Posterior vena cava (tissue), 2 donors: ENCODE results near the gene TIMM23. TPM values are rescaled to one million over a fixed set of nuclear protein-coding genes. Genes with fewer than 3 reads are reported as not detected.

Experiments
- DNase-seq: peaks from one replicate; pipeline ENCODE4 v3.0.0-alpha.2; 2020; ENCODE audit warnings: low spot score
- intact Hi-C, 2 donors: fragments of 100-400 bp; cut with DNase I; formaldehyde crosslinking; loops; one replicate each; pipeline versions ENCODE4 v1.14.1 to v1.14.2; 2022 to 2023
- total RNA-seq, 2 donors: library from RNA; stranded (reverse); fragmentation: NEBNext Ultra II Directional; extraction: Animal tissue kit (Norgen Biotek cat#: 25700); gene quantifications; one replicate each; pipeline ENCODE4 v1.2.1, GENCODE V29; 2021
- donor health status: DM: yes; HTN: yes; CAD: no.
- donor health status: DM: yes; HTN: yes; CAD: no.

TIMM23 gene
- total RNA-seq, 2 donors from 2014 or later, result 36.8 to 37.7 TPM

DNA sequence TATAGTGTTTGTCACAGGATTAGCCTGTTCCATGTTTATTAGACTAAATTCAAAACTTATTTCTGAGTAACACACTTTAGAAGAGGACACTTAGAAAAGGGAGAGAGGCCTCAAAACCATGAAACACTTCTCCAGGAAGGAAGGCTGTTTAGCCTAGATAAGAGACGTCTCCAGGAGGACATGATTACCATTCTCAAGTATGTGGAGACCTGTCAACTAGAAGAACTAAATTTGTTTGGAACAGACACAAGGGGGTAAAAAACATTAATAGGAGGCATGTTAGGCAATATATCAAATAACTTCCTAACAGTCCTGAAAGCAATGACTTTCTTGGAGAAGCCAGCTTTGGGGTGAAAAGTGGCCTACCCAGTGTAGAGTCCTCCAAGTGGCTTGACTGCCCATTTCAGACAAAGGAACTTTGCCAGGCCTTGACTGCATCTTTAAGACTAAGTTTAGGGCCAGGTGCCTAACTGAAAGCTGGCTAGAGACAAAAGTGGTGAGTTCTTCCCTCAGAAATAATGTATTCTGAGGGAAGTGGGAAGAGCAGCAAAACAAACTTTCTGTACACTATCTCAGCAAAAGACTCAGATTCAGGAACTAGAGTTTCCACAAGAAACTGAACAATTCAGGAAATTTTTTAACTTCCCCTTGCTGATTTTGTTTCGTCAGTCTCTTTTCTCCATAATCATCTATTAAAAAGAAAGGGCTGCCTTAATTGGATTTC is 46.3 kb downstream of the TIMM23 start:
- DNase-seq, result no peak
- intact Hi-C loops, result no loop called here

DNA sequence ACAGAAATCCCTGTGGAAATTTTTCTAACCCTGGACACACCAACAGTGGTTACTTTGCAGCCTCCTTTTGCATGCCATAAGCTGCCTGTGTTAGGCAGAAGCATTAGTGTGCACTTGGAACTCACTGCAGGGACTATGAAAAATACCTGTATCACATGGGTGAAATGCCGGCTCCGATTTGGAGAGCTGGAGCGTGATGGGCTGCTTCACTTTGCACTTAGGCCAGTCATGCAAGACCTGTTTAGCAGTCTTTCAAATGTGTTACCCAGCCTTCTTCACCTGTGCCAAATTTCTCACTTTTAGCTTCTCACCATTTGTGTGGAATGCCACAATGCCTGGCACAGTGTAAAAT is 46.9 kb downstream of the TIMM23 start:
- intact Hi-C loops, result no loop called here
- DNase-seq, result no peak

DNA sequence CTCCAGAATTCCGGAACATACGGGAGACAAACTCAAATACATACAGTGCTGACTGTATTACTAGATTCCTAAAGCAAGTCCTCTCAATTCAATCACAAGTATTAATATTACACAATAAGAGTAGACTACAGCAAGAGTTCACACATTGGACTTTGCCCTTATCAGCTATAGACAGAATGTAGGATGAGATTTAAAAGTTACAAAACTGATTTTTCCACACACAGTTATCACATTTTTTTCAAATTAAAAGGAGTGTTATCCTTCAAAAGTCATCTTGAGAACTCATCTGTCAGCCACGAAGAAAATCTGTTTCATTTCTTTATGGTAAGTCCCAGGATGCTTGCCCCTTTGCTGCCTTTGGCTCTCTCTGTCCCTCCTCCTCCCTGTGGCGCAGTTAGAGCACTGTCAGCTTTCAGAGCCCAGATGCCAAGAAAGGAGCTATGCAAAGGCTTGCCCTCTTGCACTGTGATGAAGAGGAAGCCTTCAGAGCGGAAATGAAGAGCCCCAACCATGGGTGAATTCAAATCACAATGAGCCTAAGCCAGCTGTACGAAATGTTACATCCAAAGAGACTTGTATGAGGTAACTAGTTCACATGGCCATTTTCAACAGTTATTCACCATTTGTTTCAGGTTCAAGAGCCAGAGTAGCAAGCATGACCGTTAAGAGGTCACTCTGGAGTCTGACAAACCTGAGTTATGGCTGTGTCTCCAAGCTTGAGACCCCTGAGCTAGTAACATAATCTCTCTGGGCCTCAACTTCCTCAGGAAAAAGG is 47.5 kb downstream of the TIMM23 start:
- DNase-seq, result no peak
- intact Hi-C loops, result no loop called here

- DNase-seq, result no peak
- intact Hi-C loops, result no loop called here
These were observed 48.0 kb downstream of the TIMM23 start for GRCh38 chr10:46020344-46020657.

DNA sequence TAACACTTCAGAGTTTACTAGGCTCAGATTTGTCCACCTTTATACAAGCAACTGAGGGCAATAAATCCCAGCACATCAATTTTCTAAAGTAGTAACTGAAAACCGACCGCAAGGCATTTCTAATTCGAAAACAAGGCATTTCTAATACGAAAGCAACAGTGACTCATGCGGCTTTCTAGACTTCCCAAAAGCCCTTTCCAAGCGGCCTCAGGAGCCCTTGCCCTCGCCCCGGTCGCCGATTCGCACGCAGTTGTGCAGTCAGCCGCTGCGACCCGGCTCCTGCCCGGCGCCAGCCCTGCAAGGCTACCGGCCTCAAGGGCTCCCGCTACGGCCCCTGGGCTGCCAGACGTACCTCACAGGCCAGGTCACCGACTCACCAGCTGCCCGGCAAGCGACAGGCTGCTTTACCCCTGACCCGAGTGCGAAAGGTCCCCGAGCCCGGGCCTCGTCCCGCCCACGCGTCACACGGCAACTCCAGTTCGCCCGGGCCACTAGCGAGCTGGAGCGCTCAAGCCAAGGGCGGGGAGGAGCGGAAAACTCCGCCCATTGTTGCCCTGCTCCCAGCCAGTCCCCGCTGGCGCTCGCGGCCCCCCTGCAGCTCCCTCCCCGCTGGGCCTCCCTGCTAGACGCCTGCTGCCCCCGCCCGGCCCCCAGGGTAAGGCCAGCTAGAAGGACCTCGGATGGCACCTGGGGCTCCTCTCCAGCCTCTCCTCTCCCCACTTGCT is 50.9 kb downstream of the TIMM23 start:
- DNase-seq, result peak; percentile 97
- intact Hi-C loops, result no loop called here

GRCh38 chr10:46024948-46025347 is 52.7 kb downstream of the TIMM23 start:
- intact Hi-C loops, result no loop called here
- no peak for DNase-seq

DNA sequence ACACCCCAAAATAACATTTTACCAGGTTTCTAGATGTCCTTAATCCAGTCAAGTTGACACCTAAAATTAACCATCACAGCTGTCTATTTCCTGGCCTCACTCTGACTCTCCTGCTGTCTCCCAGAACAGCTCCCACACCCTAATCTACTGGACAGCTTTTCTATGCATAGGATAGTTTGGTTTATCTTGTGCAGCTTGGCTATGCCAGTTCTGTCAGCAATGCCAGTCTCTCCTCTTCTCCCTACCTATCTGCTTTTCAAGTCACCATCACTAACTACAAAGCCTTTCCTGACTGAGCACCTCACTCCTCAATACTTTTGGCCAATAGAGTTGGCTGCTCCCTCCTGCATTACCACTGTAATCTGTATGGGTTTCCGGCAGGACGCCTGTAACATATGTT is 53.1 kb downstream of the TIMM23 start:
- intact Hi-C loops, result no loop called here
- DNase-seq, result no peak

GRCh38 chr10:46026106-46026505 is 53.8 kb downstream of the TIMM23 start:
- no peak for DNase-seq
- intact Hi-C loops, result no loop called here

DNA sequence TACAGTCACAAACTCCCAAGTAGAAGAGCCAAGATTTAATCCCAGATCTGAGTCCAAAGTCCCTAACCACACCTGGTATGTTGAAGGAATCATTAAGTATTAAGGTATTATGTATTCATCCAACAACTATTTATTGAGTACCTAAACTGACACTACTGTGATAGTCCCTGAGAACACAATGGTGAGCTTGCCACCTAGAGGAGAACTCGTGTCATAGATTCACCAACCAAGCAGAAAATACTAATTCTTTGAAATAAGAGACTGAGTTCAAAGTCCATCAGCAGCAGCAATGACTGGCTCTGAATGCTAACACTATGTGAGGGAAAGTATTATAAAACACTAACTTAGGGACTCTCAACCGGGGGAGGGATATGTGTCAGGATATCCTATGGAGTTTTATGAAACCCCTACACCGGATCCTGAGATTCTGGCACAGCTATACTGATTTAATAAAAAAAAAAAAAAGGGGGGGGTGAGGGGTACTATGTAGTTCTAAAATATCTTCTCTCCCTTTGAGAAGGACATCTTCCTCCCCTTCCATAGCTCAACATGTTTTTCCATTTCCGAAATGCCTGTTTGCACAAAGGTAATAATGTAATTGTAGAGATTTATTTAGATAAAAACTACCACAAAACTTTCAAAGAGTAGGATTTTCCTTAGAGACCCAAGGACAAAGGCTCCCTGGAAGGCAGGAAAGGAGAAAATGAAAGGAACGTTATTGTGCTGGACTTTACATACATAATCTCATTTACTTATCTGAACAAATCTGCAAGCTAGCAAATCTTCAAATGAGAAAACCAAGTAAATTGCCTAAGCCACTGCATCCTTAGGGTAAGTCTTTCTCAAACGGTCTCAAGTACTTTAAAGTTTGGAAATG is 56.5 kb downstream of the TIMM23 start:
- intact Hi-C loops, result no loop called here
- no peak for DNase-seq

DNA sequence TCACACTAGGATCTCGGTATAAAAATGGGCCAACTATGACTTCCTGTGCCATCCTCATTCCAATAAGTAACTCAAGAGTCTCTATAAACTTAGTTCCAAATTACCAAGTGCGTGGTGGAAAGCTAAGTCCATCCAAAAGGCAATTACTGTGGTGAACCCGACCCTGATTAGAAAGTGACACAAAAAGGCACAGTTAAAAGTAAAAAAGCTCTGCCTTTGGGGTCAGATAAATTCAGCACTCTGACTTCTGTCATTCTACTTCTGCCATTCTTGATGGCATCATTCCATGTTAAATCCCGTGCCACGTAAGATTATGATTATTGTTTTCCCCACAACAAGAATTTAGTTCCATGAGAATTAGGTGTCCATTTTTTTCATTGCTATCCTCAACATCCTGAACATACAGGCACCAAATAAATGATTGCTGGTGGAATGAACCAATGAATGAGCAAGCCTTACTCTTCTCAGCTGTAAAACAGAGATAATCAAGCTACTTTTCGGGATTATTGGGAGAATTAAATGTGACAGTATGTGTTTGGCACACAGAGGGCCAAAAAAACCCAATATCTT is 57.3 kb downstream of the TIMM23 start:
- no peak for DNase-seq
- intact Hi-C loops, result no loop called here

DNA sequence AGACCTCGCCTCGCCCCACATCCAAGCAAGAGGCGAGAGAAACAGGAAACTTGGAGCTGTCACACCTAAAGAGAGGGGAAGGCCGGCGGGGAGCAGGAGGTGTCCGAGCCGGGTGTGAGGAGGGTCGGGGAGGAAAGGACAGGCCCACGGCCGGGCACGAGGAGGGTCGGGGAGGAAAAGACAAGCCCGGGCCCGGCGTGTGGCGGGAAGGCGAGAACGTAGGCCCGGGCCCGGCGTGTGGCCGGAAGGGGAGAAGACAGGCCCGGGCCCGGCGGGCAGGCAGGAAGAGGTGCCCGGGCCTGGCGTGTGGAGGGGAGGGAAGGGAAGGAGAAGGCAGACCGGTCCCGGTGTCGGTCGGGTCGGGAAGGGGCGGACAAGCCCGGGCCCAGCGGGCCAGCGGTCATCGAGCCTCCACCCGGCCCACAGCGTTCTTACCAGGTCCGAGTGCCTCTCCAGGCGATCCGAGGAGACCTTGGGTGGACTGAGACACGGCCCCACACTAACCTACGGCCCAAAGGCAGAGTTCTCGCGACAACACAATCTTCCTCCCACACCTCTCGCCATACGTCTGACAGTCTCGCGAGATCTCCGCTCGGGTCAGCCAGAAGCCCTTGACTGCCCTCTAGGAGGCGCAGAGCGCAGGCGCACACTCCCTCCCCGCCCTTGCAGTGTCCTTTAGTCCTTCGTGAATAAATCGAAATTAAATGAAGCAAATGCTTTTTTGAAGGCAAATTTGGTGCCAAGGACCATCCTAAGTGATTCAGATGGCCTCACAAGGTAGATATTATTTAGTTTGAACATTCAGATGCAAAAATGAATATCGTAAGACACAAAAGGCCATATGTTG is 58.0 kb downstream of the TIMM23 start, which contains the start of gene NCOA4:
NCOA4 (minus strand) TSS at position 533 of the 847 bp plus-strand sequence. CDS start 13,943 bp downstream, outside the sequence.
- DNase-seq, result peak; percentile 100
- intact Hi-C loops, result no loop called here

GRCh38 chr10:46031648-46032532 is 59.6 kb downstream of the TIMM23 start:
- no peak for DNase-seq
- intact Hi-C loops, result no loop called here

DNA sequence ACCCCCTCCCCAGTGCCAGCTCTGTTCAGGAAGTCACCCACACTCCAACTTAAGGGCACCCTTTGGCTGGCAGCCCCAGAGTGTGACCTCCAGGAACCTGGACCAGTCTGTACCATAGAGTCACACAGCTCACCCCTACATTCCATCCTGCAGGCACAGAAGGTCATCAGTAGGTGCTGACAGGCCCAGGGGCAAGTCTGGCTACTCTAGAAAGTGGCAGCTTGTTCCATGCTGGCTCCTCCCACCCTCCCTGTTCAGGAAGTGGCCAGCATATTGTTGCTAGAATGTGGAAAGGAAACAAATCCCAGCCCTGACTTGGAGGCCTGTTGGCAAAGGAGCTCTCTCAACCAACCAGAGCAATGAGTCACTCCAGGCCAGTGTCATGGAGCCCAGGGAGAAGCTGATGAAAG is 61.3 kb downstream of the TIMM23 start:
- no peak for DNase-seq
- intact Hi-C loops, result no loop called here

- no peak for DNase-seq
- intact Hi-C loops, result no loop called here
These were observed 63.9 kb downstream of the TIMM23 start for GRCh38 chr10:46035923-46036849.

DNA sequence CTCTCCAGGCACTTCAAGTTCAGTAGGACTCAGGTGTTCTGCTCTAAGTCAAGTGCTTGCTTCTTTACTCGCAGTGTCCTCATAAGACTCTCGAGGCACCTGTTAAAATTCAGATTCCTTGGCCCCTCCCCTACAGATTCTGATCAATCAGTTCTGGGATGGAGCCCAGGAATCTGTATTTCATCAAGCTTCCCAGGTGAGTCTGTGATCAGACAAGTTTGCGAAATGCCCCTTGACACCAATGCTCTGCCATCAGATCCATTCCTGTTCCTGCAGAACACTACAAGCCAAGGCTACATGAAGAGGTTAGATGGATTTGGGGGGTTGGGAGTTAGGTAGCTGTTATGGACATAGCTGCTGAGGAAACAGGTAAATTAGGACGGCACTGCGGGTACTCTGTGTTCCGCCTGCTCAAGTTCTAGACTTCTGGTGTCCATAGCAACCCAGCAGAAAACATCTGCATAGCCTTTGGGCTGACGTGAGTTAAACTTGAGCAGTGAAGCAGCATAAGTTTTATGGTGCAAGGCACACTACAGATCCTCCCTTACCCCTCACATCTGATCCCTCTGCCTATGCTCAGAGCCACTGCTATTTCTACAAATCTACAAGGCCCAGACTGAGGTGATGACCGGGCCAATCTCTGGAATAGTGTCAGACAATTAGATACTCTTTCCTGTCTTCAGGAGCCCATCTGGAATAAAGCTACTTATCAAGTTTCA is 65.0 kb downstream of the TIMM23 start:
- DNase-seq, result no peak
- intact Hi-C loops, result no loop called here

- intact Hi-C loops, result no loop called here
- no peak for DNase-seq
These were observed 67.7 kb downstream of the TIMM23 start for GRCh38 chr10:46040004-46040403.
